ENCODE results near the gene AGR2. TPM values are rescaled to one million over a fixed set of nuclear protein-coding genes. Genes with fewer than 3 reads are reported as not detected.

AGR2 gene
- total RNA-seq, 1 experiment from 2014 or later = not detected

DNA sequence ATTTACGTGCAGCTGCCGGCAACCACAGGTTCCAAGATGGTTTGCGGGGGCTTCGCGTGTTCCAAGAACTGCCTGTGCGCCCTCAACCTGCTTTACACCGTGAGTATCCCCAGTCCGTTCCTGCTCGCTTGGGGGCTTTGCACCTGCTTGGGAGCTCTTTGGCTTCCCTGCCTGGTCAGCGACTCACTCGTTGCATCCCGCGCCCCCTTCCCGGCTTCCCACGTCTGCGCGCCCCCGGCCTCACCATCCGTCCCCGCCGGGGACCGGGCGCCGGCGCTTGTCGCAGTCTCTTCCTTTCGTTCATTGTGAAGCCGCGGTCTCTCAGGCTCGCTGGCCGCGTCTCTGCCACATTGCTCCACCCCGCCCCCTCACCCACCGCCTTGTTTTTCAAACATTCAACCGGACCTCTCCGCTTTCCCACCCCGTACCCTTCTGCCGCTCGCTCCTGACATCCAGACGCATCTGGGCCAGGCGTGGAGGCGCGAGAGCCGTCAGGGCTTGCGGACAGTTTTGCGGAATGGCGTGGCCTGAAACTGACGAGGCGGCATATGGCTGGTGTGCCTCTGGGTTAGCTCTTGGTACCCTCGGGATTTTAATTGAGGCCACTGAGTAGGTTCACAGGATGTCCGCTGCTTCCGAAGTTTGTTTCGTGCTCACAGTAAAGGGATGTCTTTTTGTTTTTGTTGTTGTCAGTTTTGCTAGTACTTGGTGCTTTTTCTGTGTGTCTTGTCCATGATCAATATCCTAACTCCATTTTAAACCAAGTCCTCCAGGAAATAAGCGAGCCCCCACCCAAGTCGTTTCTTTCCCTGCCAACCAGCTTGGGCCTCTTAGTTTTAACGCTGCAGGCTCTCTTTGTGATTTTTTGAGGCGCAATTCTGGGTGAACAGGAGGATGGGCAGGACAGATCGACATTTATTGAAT lies 50.6 kb downstream of the AGR2 start:
- Histone ChIP-seq H2BK15ac (ENCODE audit: low read depth, low read length) (no peak overlapping the region), H4K5ac (ENCODE audit: insufficient read length, low read depth, low read length) (no peak overlapping the region), H2BK12ac (ENCODE audit: insufficient read length, low read depth, low read length) (no peak overlapping the region), H2AFZ (ENCODE audit: low read length) (peak overlapping the region; percentile 9), H2BK20ac (ENCODE audit: low read depth, low read length, poor library complexity, severe bottlenecking) (no peak overlapping the region), H4K8ac (replicated peaks; ENCODE audit: insufficient read length, low read depth, low read length) (no peak overlapping the region), H3K23me2 (ENCODE audit: insufficient read length, low read depth, low read length, poor library complexity, severe bottlenecking) (peaks cover 14% of the 10 kb centered on the region), H4K91ac (ENCODE audit: insufficient read length, low read depth, low read length) (no peak overlapping the region), H2AK5ac (ENCODE audit: insufficient read length, low read length) (no peak overlapping the region), H3K14ac (ENCODE audit: insufficient read depth, low read length) (peak overlapping the region; percentile 30; the same call in 1 of the 2 replicates), H3K27me3 (ENCODE audit: insufficient read depth, low read length) (no peaks in the 10 kb centered on the region), H3K4ac (ENCODE audit: low read depth, low read length) (no peak overlapping the region), H2BK120ac (ENCODE audit: low read depth, low read length, poor library complexity, severe bottlenecking) (no peak overlapping the region), H3K9ac (ENCODE audit: extremely low read depth, insufficient read length, low read length) (peak overlapping the region; percentile 37), H3K56ac (ENCODE audit: insufficient read length, low read depth, low read length) (no peak overlapping the region), H3K79me2 (ENCODE audit: insufficient read depth, low read length) (no peaks in the 10 kb centered on the region), H3K27ac (ENCODE audit: insufficient read length, low read depth, low read length) (no peak overlapping the region), H4K20me1 (ENCODE audit: control insufficient read depth, insufficient read depth, insufficient read length) (no peaks in the 10 kb centered on the region), H3T11ph (ENCODE audit: low read length) (no peak overlapping the region), H3K4me2 (ENCODE audit: insufficient read depth, insufficient read length, low read length) (peak overlapping the region; percentile 68), H3K9me3 (ENCODE audit: control insufficient read depth, low read depth, low read length) (no peaks in the 10 kb centered on the region), H3K79me1 (ENCODE audit: insufficient read depth, low read depth, low read length, poor library complexity, severe bottlenecking) (no peaks in the 10 kb centered on the region), H3K23ac (ENCODE audit: insufficient read length, low read depth, low read length) (no peak overlapping the region), H3K18ac (ENCODE audit: insufficient read length, low read depth, low read length) (no peak overlapping the region), H3K4me1 (ENCODE audit: insufficient read depth, low read length) (no peaks in the 10 kb centered on the region), H2BK5ac (ENCODE audit: insufficient read length, low read length) (no peak overlapping the region)
- H3K9me3 Mint-ChIP-seq = no peaks in the 10 kb centered on the region
- peaks cover 16% of the 10 kb centered on the region for H3K27me3 Mint-ChIP-seq (ENCODE audit: low read depth)
- H3K27ac Mint-ChIP-seq = no peak overlapping the region; a peak in 2 of 7 replicates
- H3K4me1 Mint-ChIP-seq = peaks cover 21 to 24% of the 10 kb centered on the region in 2 experiments
- TF ChIP-seq, protein P1, sequence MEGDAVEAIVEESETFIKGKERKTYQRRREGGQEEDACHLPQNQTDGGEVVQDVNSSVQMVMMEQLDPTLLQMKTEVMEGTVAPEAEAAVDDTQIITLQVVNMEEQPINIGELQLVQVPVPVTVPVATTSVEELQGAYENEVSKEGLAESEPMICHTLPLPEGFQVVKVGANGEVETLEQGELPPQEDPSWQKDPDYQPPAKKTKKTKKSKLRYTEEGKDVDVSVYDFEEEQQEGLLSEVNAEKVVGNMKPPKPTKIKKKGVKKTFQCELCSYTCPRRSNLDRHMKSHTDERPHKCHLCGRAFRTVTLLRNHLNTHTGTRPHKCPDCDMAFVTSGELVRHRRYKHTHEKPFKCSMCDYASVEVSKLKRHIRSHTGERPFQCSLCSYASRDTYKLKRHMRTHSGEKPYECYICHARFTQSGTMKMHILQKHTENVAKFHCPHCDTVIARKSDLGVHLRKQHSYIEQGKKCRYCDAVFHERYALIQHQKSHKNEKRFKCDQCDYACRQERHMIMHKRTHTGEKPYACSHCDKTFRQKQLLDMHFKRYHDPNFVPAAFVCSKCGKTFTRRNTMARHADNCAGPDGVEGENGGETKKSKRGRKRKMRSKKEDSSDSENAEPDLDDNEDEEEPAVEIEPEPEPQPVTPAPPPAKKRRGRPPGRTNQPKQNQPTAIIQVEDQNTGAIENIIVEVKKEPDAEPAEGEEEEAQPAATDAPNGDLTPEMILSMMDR (conservative IDR thresholded peaks at IDR 0.05) = no peak
- WGBS (ENCODE audit: extremely low coverage, insufficient read length, low lambda C conversion rate) = no CpG with 5 or more reads among the region's 58 CpGs
- H3K36me3 Mint-ChIP-seq (ENCODE audit: insufficient read depth in 1 of 3, low read depth in 3 of 3) = no peaks in the 10 kb centered on the region; a peak in 1 of 7 replicates
- H3K4me3 Mint-ChIP-seq = peak overlapping the region; percentile 72 to 91
- peak; percentile 71 for DNase-seq
